Ascending aorta (tissue), 2 donors: ENCODE results near the gene CFLAR. TPM values are rescaled to one million over a fixed set of nuclear protein-coding genes. Genes with fewer than 3 reads are reported as not detected.
A peak's percentile ranks its signal among the peaks of the same experiment; 100 is the strongest.

Experiments
- DNase-seq, 2 donors: peaks; one replicate each; pipeline ENCODE4 v3.0.0-alpha.2; 2019; ENCODE audit warnings: low spot score in 2 of 2
- H3K27ac ChIP-seq, 2 donors: fragments of 200-600 bp; sonication (generic); one replicate each; pipeline ENCODE4 v1.5.1; 2016 to 2017; ENCODE audit warnings: mild to moderate bottlenecking in 1 of 2
- H3K27me3 ChIP-seq: fragments of 200-600 bp; sonication (generic); one replicate; pipeline ENCODE4 v1.5.1; 2017
- H3K36me3 ChIP-seq, 2 donors: fragments of 200-600 bp; sonication (generic); one replicate each; pipeline ENCODE4 v1.5.1; 2016
- H3K4me1 ChIP-seq, 2 donors: fragments of 200-600 bp; sonication (generic); one replicate each; pipeline ENCODE4 v1.5.1; 2016 to 2017; ENCODE audit warnings: mild to moderate bottlenecking in 1 of 2
- H3K4me3 ChIP-seq, 2 donors: fragments of 200-600 bp; sonication (generic); one replicate each; pipeline ENCODE4 v1.5.1; 2016 to 2017; ENCODE audit warnings: mild to moderate bottlenecking in 1 of 2
- H3K9me3 ChIP-seq, 2 donors: fragments of 200-600 bp; sonication (generic); one replicate each; pipeline ENCODE4 v1.5.1; 2016
- intact Hi-C: fragments of 100-400 bp; cut with DNase I; formaldehyde crosslinking; loops from one replicate; pipeline ENCODE4 v1.15.1; 2023
- total RNA-seq: library from RNA; depleted of rRNA; stranded (reverse); fragments of >200 nt; gene quantifications from one replicate; pipeline ENCODE4 v1.1.0, GENCODE V29; 2016
- TF ChIP-seq, protein P1 (sequence below), 3 experiments: fragments of 200-600 bp in 2 of 3; fragments of 450-650 bp in 1 of 3; sonication (generic) in 2 of 3; IDR thresholded peaks; one replicate each; pipeline ENCODE4 v1.5.1; 2016 to 2019; ENCODE audit warnings: antibody characterized with exemption in 3 of 3, mild to moderate bottlenecking in 1 of 3, moderate library complexity in 1 of 3

Gene CFLAR
- total RNA-seq, 1 donor from 2014 or later, result 112 TPM

GRCh38 chr2:201188449-201188848 lies 72.5 kb downstream of the CFLAR start:
- H3K4me3 ChIP-seq, result no peak overlapping the region

DNA sequence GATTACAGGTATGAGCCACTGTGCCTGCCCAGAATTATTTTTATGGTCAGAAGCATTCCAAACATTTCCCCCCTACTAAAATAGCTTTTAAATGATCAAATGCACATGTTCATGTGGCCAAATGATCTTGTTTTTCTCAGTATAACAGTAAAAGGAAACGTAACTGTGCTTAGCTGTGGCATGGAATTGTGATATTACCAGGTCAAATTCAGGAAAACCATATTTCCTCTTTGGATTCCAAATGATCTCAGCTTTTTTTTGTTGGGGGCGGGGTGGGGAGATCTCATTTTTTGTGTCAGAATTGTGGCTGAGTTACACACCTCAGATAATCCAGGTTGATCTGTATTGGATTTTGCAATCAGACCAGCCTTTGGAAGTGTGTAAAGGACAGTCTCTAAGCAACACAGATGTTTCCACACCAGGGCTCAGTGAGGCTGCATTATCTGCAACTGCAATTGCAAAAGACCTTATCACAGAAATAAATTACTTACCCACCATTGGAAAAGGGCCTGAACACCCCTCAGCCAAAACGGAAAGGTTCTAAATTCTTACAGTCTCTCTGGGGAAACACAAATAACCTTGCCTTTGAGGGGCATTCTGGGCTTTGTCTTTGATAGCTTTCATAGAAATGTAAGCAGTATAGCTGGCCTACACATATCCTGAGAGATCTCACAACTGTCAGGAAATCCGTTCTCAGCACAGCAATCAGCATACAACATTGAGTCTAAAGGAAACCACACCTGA lies 75.3 kb downstream of the CFLAR start:
- TF ChIP-seq, protein P1, sequence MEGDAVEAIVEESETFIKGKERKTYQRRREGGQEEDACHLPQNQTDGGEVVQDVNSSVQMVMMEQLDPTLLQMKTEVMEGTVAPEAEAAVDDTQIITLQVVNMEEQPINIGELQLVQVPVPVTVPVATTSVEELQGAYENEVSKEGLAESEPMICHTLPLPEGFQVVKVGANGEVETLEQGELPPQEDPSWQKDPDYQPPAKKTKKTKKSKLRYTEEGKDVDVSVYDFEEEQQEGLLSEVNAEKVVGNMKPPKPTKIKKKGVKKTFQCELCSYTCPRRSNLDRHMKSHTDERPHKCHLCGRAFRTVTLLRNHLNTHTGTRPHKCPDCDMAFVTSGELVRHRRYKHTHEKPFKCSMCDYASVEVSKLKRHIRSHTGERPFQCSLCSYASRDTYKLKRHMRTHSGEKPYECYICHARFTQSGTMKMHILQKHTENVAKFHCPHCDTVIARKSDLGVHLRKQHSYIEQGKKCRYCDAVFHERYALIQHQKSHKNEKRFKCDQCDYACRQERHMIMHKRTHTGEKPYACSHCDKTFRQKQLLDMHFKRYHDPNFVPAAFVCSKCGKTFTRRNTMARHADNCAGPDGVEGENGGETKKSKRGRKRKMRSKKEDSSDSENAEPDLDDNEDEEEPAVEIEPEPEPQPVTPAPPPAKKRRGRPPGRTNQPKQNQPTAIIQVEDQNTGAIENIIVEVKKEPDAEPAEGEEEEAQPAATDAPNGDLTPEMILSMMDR (IDR thresholded peaks at IDR 0.05), result no peak
- peak overlapping the region; percentile 30 to 37 for H3K27ac ChIP-seq
- no peak for DNase-seq
- H3K9me3 ChIP-seq, result no peaks in the 10 kb centered on the region
- H3K4me3 ChIP-seq, result no peak overlapping the region
- no peaks in the 10 kb centered on the region for H3K27me3 ChIP-seq
- intact Hi-C loops, result no loop called here
- peaks cover 0 to 3% of the 10 kb centered on the region in 2 donors for H3K36me3 ChIP-seq
- H3K4me1 ChIP-seq, result peaks cover 0 to 3% of the 10 kb centered on the region in 2 donors

More at GRCh38 chr2:201188449-201188848, 72.5 kb downstream of the CFLAR start:
- DNase-seq, result no peak
- intact Hi-C loops, result no loop called here
- Histone ChIP-seq H3K4me1 (peaks cover 0 to 3% of the 10 kb centered on the region in 2 donors), H3K9me3 (no peaks in the 10 kb centered on the region), H3K27me3 (no peaks in the 10 kb centered on the region), H3K36me3 (no peaks in the 10 kb centered on the region), H3K27ac (no peak overlapping the region)
- TF ChIP-seq, protein P1 (IDR thresholded peaks at IDR 0.05), result no peak

- TF ChIP-seq, protein P1 (IDR thresholded peaks at IDR 0.05), result no peak
- Histone ChIP-seq H3K27me3 (no peaks in the 10 kb centered on the region), H3K9me3 (no peaks in the 10 kb centered on the region), H3K4me1 (peaks cover 0 to 3% of the 10 kb centered on the region in 2 donors), H3K27ac (no peak overlapping the region), H3K36me3 (peaks cover 0 to 3% of the 10 kb centered on the region in 2 donors), H3K4me3 (no peak overlapping the region)
- DNase-seq, result no peak
- intact Hi-C loops, result no loop called here
Observed at GRCh38 chr2:201194097-201194496, 78.1 kb downstream of the CFLAR start.

- TF ChIP-seq, protein P1 (IDR thresholded peaks at IDR 0.05), result no peak
- Histone ChIP-seq H3K27me3 (no peaks in the 10 kb centered on the region), H3K27ac (no peak overlapping the region), H3K4me1 (peaks cover 0 to 3% of the 10 kb centered on the region in 2 donors), H3K9me3 (no peaks in the 10 kb centered on the region), H3K4me3 (no peak overlapping the region), H3K36me3 (peaks cover 0 to 3% of the 10 kb centered on the region in 2 donors)
- DNase-seq, result no peak
- intact Hi-C loops, result no loop called here
Observed at GRCh38 chr2:201195331-201195730, 79.4 kb downstream of the CFLAR start.

- intact Hi-C loops, result no loop called here
- Histone ChIP-seq H3K4me3 (no peak overlapping the region), H3K4me1 (peaks cover 0 to 3% of the 10 kb centered on the region in 2 donors), H3K27me3 (no peaks in the 10 kb centered on the region), H3K9me3 (no peaks in the 10 kb centered on the region), H3K27ac (no peak overlapping the region), H3K36me3 (peaks cover 0 to 3% of the 10 kb centered on the region in 2 donors)
- TF ChIP-seq, protein P1 (IDR thresholded peaks at IDR 0.05), result no peak
- no peak for DNase-seq
Observed at GRCh38 chr2:201196003-201196402, 80.0 kb downstream of the CFLAR start.
